DMS153 treated with DMSO at 0.1 percent for 48 hours (cell line): ENCODE measurements around the gene ZFYVE9.
A peak's percentile ranks its signal among the peaks of the same experiment; 100 is the strongest.

Experiments
- DNase-seq: peaks from one replicate; lab custom pipeline; 2025; ENCODE audit not compliant: unreplicated experiment; lab: John Stamatoyannopoulos, UW

The ZFYVE9 gene

GRCh38 chr1:52237430-52237829 lies 95.5 kb downstream of the ZFYVE9 start:
- no peak for DNase-seq

GRCh38 chr1:52238474-52238873 lies 96.6 kb downstream of the ZFYVE9 start:
- DNase-seq = no peak

- DNase-seq = no peak
Observed at GRCh38 chr1:52238887-52239707, 97.2 kb downstream of the ZFYVE9 start.

- DNase-seq = no peak
Observed at GRCh38 chr1:52239708-52240001, 97.8 kb downstream of the ZFYVE9 start.

GRCh38 chr1:52240592-52241210 lies 98.8 kb downstream of the ZFYVE9 start:
- DNase-seq = no peak

GRCh38 chr1:52243221-52243987 lies 101.5 kb downstream of the ZFYVE9 start:
- no peak for DNase-seq

GRCh38 chr1:52249831-52250230 lies 107.9 kb downstream of the ZFYVE9 start:
- no peak for DNase-seq

- DNase-seq = no peak
Observed at GRCh38 chr1:52253421-52253820, 111.5 kb downstream of the ZFYVE9 start.

GRCh38 chr1:52259886-52260285 lies 118.0 kb downstream of the ZFYVE9 start:
- no peak for DNase-seq

- no peak for DNase-seq
Observed at GRCh38 chr1:52263153-52263910, 121.4 kb downstream of the ZFYVE9 start.

- no peak for DNase-seq
Observed at GRCh38 chr1:52264530-52265115, 122.7 kb downstream of the ZFYVE9 start.

- DNase-seq = no peak
Observed at GRCh38 chr1:52266507-52266906, 124.6 kb downstream of the ZFYVE9 start.

- no peak for DNase-seq
Observed at GRCh38 chr1:52268372-52268771, 126.5 kb downstream of the ZFYVE9 start.

GRCh38 chr1:52281518-52281917 lies 139.6 kb downstream of the ZFYVE9 start:
- no peak for DNase-seq

GRCh38 chr1:52288286-52288685 lies 146.4 kb downstream of the ZFYVE9 start:
- no peak for DNase-seq

GRCh38 chr1:52294580-52294979 lies 152.7 kb downstream of the ZFYVE9 start:
- no peak for DNase-seq

- peak; percentile 61 for DNase-seq
Observed at GRCh38 chr1:52296345-52296744, 154.5 kb downstream of the ZFYVE9 start.

GRCh38 chr1:52305417-52306226 lies 163.7 kb downstream of the ZFYVE9 start:
- no peak for DNase-seq

- no peak for DNase-seq
Observed at GRCh38 chr1:52306227-52307006, 164.5 kb downstream of the ZFYVE9 start.
